ENCODE measurements around the gene GPR26. TPM values are rescaled to one million over a fixed set of nuclear protein-coding genes. Genes with fewer than 3 reads are reported as not detected.

Gene GPR26
- total RNA-seq, 2 donors from 2014 or later, result not detected

DNA sequence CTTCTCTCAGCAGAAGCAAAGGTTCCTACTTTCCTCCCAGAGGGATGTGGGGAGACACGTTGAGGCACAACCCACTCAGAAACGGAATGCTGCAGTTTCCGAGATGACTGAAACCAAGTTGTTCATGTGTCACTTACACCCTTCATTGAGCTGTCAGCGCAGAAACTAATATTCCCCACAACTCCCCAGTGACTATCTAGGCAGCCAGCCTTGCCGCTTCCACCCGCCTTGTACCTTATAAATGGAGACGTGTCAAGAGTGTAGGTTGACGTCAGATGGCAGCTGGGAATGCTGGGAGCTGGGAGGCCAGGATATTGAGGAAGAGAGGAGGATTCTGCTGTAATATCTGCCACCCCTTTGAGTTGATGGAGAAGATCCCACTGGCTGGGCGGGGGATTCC, 15.1 kb downstream of the GPR26 start:
- Histone ChIP-seq H3K27me3 (replicated peaks; ENCODE audit: insufficient read depth) (no peaks in the 10 kb centered on the region), H3K9me3 (no peaks in the 10 kb centered on the region), H3K4me3 (no peak overlapping the region), H3K36me3 (no peaks in the 10 kb centered on the region), H3K4me1 (ENCODE audit: control insufficient read depth in 1 of 2, low read depth in 2 of 2) (no peaks in the 10 kb centered on the region), H3K27ac (no peak overlapping the region)
- DNase-seq (ENCODE audit: low spot score) (no peak), ATAC-seq (ENCODE audit: insufficient number of reproducible peaks, low FRiP score, low read depth) (no peak)
- TF ChIP-seq, protein P1, sequence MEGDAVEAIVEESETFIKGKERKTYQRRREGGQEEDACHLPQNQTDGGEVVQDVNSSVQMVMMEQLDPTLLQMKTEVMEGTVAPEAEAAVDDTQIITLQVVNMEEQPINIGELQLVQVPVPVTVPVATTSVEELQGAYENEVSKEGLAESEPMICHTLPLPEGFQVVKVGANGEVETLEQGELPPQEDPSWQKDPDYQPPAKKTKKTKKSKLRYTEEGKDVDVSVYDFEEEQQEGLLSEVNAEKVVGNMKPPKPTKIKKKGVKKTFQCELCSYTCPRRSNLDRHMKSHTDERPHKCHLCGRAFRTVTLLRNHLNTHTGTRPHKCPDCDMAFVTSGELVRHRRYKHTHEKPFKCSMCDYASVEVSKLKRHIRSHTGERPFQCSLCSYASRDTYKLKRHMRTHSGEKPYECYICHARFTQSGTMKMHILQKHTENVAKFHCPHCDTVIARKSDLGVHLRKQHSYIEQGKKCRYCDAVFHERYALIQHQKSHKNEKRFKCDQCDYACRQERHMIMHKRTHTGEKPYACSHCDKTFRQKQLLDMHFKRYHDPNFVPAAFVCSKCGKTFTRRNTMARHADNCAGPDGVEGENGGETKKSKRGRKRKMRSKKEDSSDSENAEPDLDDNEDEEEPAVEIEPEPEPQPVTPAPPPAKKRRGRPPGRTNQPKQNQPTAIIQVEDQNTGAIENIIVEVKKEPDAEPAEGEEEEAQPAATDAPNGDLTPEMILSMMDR (IDR thresholded peaks at IDR 0.05), result no peak

- Histone ChIP-seq H3K27me3 (replicated peaks; ENCODE audit: insufficient read depth) (no peaks in the 10 kb centered on the region), H3K27ac (no peak overlapping the region), H3K4me3 (no peak overlapping the region), H3K4me1 (ENCODE audit: control insufficient read depth in 1 of 2, low read depth in 2 of 2) (no peaks in the 10 kb centered on the region), H3K36me3 (no peaks in the 10 kb centered on the region), H3K9me3 (no peaks in the 10 kb centered on the region)
- no peak for ATAC-seq (ENCODE audit: insufficient number of reproducible peaks, low FRiP score, low read depth)
- DNase-seq (ENCODE audit: low spot score), result no peak
- TF ChIP-seq, protein P1 (IDR thresholded peaks at IDR 0.05), result no peak
Measured at GRCh38 chr10:123682477-123682876, 16.3 kb downstream of the GPR26 start.

DNA sequence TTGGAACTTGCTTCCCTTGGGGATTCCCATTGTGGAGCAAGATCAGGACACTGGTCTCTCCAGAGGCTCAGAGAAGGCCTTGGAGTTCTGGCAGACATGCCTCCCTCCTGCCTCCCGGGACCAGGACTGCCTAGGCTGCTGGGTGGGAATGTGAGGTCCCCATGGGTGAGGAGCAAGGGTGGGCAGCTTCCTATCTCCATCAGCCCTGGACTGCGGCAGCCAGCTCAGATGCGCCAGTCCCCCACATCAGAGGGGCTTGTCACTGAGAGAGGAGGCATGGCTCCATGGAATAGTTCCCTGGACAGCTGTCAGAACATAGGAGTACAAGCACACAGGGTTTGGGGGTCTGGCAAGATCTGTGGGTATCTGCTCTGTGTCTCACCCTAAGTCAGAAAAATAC, 17.3 kb downstream of the GPR26 start:
- no peaks in the 10 kb centered on the region for H3K9me3 ChIP-seq
- TF ChIP-seq, protein P1 (IDR thresholded peaks at IDR 0.05), result no peak
- H3K27me3 ChIP-seq (replicated peaks; ENCODE audit: insufficient read depth), result no peaks in the 10 kb centered on the region
- DNase-seq (ENCODE audit: low spot score) (no peak), ATAC-seq (ENCODE audit: insufficient number of reproducible peaks, low FRiP score, low read depth) (no peak)
- H3K36me3 ChIP-seq, result peaks cover 6% of the 10 kb centered on the region
- no peaks in the 10 kb centered on the region for H3K4me1 ChIP-seq (ENCODE audit: control insufficient read depth in 1 of 2, low read depth in 2 of 2)
- H3K27ac ChIP-seq, result no peak overlapping the region
- no peak overlapping the region for H3K4me3 ChIP-seq

GRCh38 chr10:123683865-123684264, 17.7 kb downstream of the GPR26 start:
- no peak for DNase-seq (ENCODE audit: low spot score)
- ATAC-seq (ENCODE audit: insufficient number of reproducible peaks, low FRiP score, low read depth), result no peak
- no peaks in the 10 kb centered on the region for H3K4me1 ChIP-seq (ENCODE audit: control insufficient read depth in 1 of 2, low read depth in 2 of 2)
- TF ChIP-seq, protein P1 (IDR thresholded peaks at IDR 0.05), result no peak
- peaks cover 6% of the 10 kb centered on the region for H3K36me3 ChIP-seq
- no peaks in the 10 kb centered on the region for H3K27me3 ChIP-seq (replicated peaks; ENCODE audit: insufficient read depth)
- no peak overlapping the region for H3K4me3 ChIP-seq
- no peaks in the 10 kb centered on the region for H3K9me3 ChIP-seq
- H3K27ac ChIP-seq, result no peak overlapping the region

DNA sequence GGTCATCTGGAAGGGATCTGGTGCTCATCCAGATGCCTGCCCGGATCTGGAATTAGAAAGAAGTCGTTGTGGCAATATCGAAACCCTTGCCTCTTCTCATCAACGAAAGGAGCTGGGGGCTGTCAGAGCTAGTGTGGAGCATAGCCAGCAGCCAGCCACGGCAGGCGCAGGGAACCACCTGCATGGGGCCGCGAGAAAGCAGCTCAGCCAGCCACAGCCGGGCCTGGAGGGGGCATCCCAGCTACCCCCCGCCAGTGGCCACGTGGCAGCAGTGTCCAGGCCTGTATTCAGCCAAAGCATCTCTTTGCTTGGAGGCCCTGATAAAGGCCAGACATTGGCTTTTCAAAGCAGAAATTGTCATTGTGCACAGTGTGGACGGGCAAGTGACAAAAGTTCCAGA, 19.1 kb downstream of the GPR26 start:
- TF ChIP-seq, protein P1 (IDR thresholded peaks at IDR 0.05), result no peak
- Histone ChIP-seq H3K9me3 (no peaks in the 10 kb centered on the region), H3K36me3 (peaks cover 6% of the 10 kb centered on the region), H3K4me1 (ENCODE audit: control insufficient read depth in 1 of 2, low read depth in 2 of 2) (no peaks in the 10 kb centered on the region), H3K4me3 (no peak overlapping the region), H3K27me3 (replicated peaks; ENCODE audit: insufficient read depth) (no peaks in the 10 kb centered on the region), H3K27ac (no peak overlapping the region)
- ATAC-seq (ENCODE audit: insufficient number of reproducible peaks, low FRiP score, low read depth), result no peak
- DNase-seq (ENCODE audit: low spot score), result no peak
